Amniotic epithelial cell (primary cell): Measurements from ENCODE around the gene TAF7.
"Not testable (repeated sequence)": the region's sequence is repeated elsewhere in the genome, so short reads cannot be mapped to it uniquely, and the experiment has no call there.

Experiments used
- DNase-seq: peaks from one replicate; pipeline ENCODE4 v3.0.0-alpha.2; 2010; ENCODE audit warnings: low read depth

The TAF7 gene

GRCh38 chr5:141320225-141321169 lies at the start of gene TAF7:
Gene TAF7 (minus strand): TSS chr5:141320784. CDS start chr5:141320044, 740 bp downstream.
- peak; percentile 91 for DNase-seq

GRCh38 chr5:141366016-141366896 lies 45.7 kb upstream of the TAF7 start:
- no peak for DNase-seq

- DNase-seq = no peak
Observed at GRCh38 chr5:141363952-141364660, 43.5 kb upstream of the TAF7 start, which contains the start of gene PCDHGA5. Gene PCDHGA5 (plus strand): TSS chr5:141364162. CDS start chr5:141364331, 169 bp downstream.

- DNase-seq = no peak
Observed at GRCh38 chr5:141362719-141363118, 42.1 kb upstream of the TAF7 start.

GRCh38 chr5:141360685-141361084 lies 40.1 kb upstream of the TAF7 start:
- DNase-seq = no peak

GRCh38 chr5:141359790-141360426 lies 39.3 kb upstream of the TAF7 start, which contains the start of gene PCDHGB2:
Gene PCDHGB2 (plus strand): TSS chr5:141359994. CDS start chr5:141360136, 142 bp downstream.
- peak; percentile 31 for DNase-seq

GRCh38 chr5:141356950-141357349 lies 36.4 kb upstream of the TAF7 start:
- DNase-seq = no peak

GRCh38 chr5:141356133-141356532 lies 35.5 kb upstream of the TAF7 start:
- no peak for DNase-seq

GRCh38 chr5:141355641-141356040 lies 35.1 kb upstream of the TAF7 start:
- DNase-seq = no peak

- DNase-seq = no peak
Observed at GRCh38 chr5:141354900-141355469, 34.4 kb upstream of the TAF7 start, which contains the start of gene PCDHGA4. Gene PCDHGA4 (plus strand): TSS chr5:141355021. CDS start chr5:141355108, 87 bp downstream.

GRCh38 chr5:141351591-141351990 lies 31.0 kb upstream of the TAF7 start:
- DNase-seq = no peak

GRCh38 chr5:141349917-141350619 lies 29.5 kb upstream of the TAF7 start, which contains the start of gene PCDHGB1:
Gene PCDHGB1 (plus strand): TSS chr5:141350099. CDS start chr5:141350261, 162 bp downstream.
- DNase-seq = peak; percentile 45

- not testable (repeated sequence) for DNase-seq
Observed at GRCh38 chr5:141346017-141346416, 25.4 kb upstream of the TAF7 start.

- DNase-seq = no peak
Observed at GRCh38 chr5:141345327-141345726, 24.7 kb upstream of the TAF7 start.

- no peak for DNase-seq
Observed at GRCh38 chr5:141343953-141344463, 23.4 kb upstream of the TAF7 start.

- peak; percentile 51 for DNase-seq
Observed at GRCh38 chr5:141343242-141343952, 22.8 kb upstream of the TAF7 start, which contains the start of gene PCDHGA3. Gene PCDHGA3 (plus strand): TSS chr5:141343829. CDS start chr5:141344034, 205 bp downstream.

- DNase-seq = no peak
Observed at GRCh38 chr5:141342773-141343172, 22.2 kb upstream of the TAF7 start.

GRCh38 chr5:141340781-141341354 lies 20.3 kb upstream of the TAF7 start:
- DNase-seq = not testable (repeated sequence)
